Muscle of arm (tissue), 12 donors: ENCODE results near the gene TEKT2. TPM values are rescaled to one million over a fixed set of nuclear protein-coding genes. Genes with fewer than 3 reads are reported as not detected.

ENCODE experiments used
- DNase-seq: peaks from one replicate; pipeline ENCODE4 v3.0.0-alpha.2; 2013
- polyA plus RNA-seq, 12 donors: library from polyadenylated mRNA; unstranded; fragments of 120-200 nt; gene quantifications; one replicate each; pipeline ENCODE4 v1.2.1, GENCODE V29; 2013; ENCODE audit not compliant: insufficient read length in 12 of 12

TEKT2 gene
- polyA plus RNA-seq, 12 donors = 0.16 to 1.4 (median 0.40) TPM; not detected in 2

GRCh38 chr1:36106269-36106668, 22.4 kb downstream of the TEKT2 start:
- DNase-seq = no peak

DNA sequence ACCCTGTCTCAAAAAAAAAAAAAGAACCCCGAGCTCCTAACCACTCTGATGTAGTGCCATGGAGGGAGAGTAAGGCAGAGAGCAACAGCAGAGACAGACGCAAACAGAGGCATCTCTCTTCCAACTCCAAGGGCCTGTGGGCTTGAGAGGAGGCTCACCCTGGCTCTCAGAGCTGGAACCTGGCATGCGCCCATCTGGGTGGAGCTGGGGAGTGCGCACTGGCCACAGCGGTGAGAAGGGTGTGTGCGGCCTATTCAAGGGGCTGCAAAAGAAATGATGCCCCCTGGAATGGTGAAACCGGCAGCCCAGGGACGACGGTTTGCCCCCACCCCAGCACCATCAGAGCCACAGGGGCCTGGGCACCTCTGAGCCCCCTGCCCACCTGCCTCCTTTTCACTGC, 23.5 kb downstream of the TEKT2 start:
- DNase-seq = no peak

DNA sequence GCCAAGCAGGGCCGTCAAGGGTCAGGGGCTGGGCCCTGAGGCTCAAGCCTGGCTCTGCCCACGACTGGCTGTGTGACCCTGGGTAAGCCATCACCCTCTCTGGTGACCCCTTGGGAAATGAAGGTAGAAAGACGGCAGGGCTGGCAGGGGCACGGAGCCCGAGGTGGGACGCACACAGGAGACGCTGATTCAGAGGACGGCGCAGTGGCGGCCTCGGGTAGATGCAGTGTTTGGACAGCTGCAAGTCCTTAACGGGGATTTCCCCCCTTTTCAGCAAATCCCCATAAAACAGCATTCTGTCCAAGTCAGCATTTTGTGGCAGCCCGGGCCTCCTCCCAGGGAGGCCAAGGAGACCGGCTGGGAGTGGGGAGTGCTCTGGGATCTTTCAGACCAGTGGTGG, 24.4 kb downstream of the TEKT2 start:
- DNase-seq = no peak

DNA sequence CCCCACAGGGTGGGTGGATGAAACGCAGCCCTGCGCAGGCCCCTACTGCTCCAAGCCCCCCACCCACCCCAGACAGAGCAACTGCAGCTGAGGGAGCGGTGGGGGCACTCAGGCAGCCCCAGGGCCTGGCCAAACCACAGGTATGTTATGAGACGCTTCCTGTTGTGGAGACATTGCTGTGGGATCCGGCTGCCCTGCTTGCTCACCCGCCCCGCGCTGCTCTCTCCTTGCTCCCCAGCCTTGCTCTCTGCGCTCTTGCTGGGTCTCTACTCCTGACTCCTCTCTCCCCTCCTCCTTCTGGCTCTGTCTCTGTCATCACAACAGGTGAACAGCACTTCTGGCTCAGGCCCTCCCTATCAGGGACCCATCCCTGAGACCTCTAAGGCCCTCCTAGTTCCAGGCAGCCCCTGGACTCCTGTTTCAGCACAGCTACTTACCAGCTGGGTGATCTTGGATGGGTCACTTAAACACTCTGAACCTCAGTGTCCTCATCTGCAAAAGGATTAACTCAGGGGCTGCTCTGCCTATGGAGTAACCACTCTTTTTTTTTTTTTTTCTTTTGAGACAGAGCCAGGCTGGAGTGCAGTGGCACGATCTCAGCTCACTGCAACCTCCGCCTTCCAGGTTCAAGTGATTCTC, 25.3 kb downstream of the TEKT2 start:
- no peak for DNase-seq

DNA sequence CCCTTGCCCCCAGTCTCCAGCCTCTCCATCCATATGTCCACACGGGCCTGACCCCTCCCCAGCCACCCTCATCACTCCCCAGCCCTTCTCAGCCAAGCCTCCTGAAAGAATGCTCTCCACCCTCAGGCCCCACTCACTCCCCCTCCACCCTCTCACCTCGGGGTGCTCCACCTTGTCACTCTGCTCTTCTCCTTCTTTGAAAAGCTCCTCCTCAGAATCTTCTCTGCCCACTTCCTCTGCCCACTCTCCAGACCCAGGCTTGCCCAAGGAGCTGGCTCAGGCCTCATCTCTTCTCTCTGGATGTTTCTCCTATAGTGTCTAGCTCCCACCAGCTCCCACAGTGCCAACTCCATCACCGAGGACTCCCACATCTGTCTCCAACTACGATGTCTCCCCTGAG, 27.3 kb downstream of the TEKT2 start:
- DNase-seq = no peak

- DNase-seq = no peak
Measured at GRCh38 chr1:36112823-36113222, 28.9 kb downstream of the TEKT2 start.

DNA sequence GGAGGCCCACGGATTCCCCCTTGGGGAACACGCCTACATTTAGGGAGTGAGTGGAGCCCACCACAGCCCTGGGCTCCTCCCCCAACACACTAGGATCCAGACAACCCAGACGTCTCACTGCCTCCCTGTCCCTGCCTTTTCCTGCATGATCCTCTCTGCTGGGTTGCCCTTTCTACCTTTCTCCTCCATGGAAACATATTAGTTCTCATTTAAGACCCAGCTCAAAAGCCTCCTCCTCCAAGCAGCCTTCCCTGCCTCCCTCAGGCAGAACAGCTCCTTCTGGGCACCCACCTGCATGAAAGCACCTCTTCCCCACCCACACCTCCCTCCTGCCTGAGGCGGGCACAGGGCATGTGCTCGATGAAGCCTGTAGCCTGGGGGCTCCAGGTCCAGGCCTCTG, 30.5 kb downstream of the TEKT2 start:
- DNase-seq = no peak

GRCh38 chr1:36115200-36115669, 31.3 kb downstream of the TEKT2 start:
- DNase-seq = no peak

GRCh38 chr1:36115931-36116330, 32.0 kb downstream of the TEKT2 start:
- no peak for DNase-seq

- DNase-seq = peak; percentile 80
Measured at GRCh38 chr1:36116901-36117300, 33.0 kb downstream of the TEKT2 start.

GRCh38 chr1:36118447-36119204, 34.7 kb downstream of the TEKT2 start:
- no peak for DNase-seq

GRCh38 chr1:36119456-36119855, 35.6 kb downstream of the TEKT2 start:
- DNase-seq = no peak

DNA sequence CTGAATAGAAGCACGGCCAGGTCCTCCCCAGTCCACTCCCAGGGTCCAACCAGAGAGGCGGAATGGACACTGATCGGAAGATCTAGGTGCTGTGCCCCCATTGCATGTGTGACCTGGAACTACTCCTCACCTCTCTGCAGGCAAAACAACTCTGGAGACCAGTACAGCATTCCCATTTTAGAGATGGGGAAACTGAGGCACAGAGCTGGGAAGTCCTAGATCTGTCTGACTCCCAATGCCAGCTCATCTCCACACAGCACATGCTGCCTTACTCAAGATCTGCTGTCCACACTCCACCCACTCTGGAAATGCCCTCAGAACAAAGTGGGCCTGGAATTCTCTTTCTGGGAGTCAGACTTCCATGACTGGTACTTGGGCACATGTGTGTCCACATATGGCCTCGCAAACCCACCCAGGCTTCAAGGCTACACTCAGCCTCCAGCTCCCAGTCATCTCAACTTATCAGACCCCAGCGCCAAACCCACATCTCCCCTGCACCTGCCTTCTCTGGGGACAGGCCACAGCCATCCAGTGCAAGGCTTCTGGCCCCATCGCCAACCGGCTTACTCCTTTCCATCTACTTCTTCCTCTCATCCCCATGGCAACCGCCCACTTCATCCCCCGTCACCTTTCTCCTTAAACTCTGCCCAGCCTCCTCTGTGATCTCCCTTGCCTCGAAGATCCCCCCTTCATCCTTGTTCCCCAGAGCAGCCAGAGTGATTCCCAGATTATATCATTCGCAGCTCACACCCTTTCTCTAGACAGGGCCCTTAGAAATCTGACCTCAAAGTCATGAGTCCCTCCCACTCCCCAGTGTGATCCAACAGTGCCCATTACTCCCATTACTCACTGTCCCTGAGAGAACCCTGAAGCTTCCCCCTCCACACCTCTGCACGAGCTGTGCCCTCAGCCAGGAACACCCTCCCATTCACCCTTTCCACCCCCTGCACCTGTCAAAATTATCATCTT, 38.5 kb downstream of the TEKT2 start:
- no peak for DNase-seq

DNA sequence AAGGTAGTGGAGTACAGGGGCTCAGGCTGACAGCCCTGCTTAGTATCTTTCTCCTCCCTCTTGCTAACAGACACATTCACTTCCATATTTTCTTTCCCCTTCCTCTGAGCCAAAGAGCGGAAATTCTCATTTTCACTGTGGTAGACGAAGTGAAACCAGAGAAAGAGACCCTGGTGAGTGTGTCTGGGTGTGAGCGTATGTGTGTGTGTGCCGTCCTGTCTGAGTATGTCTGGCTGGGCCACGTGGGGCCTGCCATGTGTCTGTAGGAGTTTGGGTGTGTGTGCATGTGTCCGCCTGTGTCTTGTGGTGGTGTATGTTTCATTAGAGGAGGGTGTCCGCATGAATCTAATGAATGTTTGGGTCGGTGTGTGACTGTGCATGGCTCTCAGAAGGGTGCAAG, 39.5 kb downstream of the TEKT2 start:
- peak; percentile 37 for DNase-seq

- no peak for DNase-seq
Measured at GRCh38 chr1:36124404-36125128, 40.7 kb downstream of the TEKT2 start.

DNA sequence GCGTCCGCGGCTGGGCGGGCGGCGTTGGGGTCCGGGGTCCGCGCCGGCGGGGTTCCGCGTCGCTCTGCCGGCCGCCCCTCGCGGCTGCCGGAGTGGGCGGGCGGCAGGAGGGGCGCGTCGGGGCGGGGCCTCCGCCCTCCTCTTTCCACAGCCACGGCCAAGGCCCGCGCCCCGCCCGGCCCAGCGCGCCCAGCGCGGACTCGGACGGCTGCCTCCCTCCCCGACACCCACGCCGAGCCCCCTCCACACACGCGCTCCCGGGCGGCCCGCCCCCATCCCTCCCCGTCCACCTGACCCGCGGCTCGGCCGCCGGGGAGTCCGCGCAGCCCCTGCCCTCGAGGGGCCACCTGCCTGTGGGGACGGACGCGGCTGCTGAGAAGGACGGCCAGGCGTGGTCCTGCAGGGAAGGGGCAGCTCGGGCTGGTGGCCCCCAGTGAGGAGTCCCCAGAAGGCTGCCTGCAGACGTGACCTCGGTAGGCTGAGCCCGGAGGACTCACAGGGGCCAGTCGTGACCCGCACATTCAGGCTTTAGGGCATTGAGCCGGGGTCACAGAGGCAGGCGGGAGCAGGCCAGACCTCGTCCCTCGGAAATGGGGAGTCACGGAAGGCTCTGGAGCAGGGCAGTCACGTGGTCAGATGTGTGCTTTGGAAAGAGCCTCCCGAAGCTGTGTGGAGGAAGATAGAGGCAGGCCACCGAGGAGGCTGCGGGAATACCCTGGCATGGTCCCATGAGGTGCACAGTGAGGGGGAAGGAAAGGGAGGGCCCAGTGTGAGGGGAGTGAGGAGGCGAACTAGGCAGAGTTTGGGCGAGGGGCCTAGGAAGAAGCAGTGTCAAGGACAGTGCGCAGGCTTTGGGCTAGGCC, 41.5 kb downstream of the TEKT2 start, which contains the start of gene COL8A2:
Gene COL8A2, minus strand, starts transcription at position 94 of the 863 bp plus-strand sequence. CDS start 24,980 bp downstream, outside the sequence.
- peak; percentile 57 for DNase-seq

- DNase-seq = no peak
Measured at GRCh38 chr1:36126005-36126716, 42.3 kb downstream of the TEKT2 start.

GRCh38 chr1:36126797-36127500, 43.1 kb downstream of the TEKT2 start:
- DNase-seq = no peak
